NOMO-1 treated with DMSO at 0.1 percent for 48 hours (cell line): ENCODE data around the gene FTCD.

ENCODE experiments used
- DNase-seq: peaks from one replicate; lab custom pipeline; 2025; ENCODE audit not compliant: unreplicated experiment; lab: John Stamatoyannopoulos, UW

FTCD gene

GRCh38 chr21:46093668-46094400 lies 61.5 kb downstream of the FTCD start:
- no peak for DNase-seq

- DNase-seq, result no peak
Measured at GRCh38 chr21:46092811-46093667, 62.3 kb downstream of the FTCD start.

GRCh38 chr21:46092026-46092764 lies 63.2 kb downstream of the FTCD start:
- DNase-seq, result no peak

- DNase-seq, result no peak
Measured at GRCh38 chr21:46091631-46092025, 63.8 kb downstream of the FTCD start.

GRCh38 chr21:46091118-46091517 lies 64.3 kb downstream of the FTCD start:
- no peak for DNase-seq

GRCh38 chr21:46089285-46089684 lies 66.1 kb downstream of the FTCD start:
- DNase-seq, result no peak

- DNase-seq, result no peak
Measured at GRCh38 chr21:46088189-46088588, 67.2 kb downstream of the FTCD start.

- no peak for DNase-seq
Measured at GRCh38 chr21:46087641-46088040, 67.7 kb downstream of the FTCD start.
